Panc1 (cell line): ENCODE measurements around the gene EDEM1. TPM values are rescaled to one million over a fixed set of nuclear protein-coding genes. Genes with fewer than 3 reads are reported as not detected.

Source experiments
- ATAC-seq: fragments of 200-7000 bp; cut with Tn5 transposase; 2 replicates; pipeline ENCODE4 v1.9.1; 2020; ENCODE audit warnings: mild to moderate bottlenecking, moderate library complexity
- BruUV-seq: library from RNA; stranded (reverse); fragments of 400-500 nt; replicated peaks from 2 replicates; lab custom pipeline; 2021; lab: Mats Ljungman, UMichigan
- CTCF ChIA-PET: fragments of 300-600 bp; sonication (Branson Sonifier 250); formaldehyde crosslinking; loops from one replicate; lab custom pipeline; 2022; ENCODE audit warnings: antibody characterized with exemption; lab: Charles Lee
- POLR2A ChIA-PET: fragments of 300-600 bp; sonication (Branson Sonifier 250); formaldehyde crosslinking; loops from one replicate; lab custom pipeline; 2022; ENCODE audit warnings: antibody characterized with exemption; lab: Charles Lee
- DNase-seq: peaks from one replicate; pipeline ENCODE4 v3.0.0-alpha.2; 2010; ENCODE audit warnings: low read depth, low spot score
- H3K27ac ChIP-seq: 2 replicates; pipeline ENCODE4 v1.5.1; 2011; ENCODE audit warnings: mild to moderate bottlenecking, low read length, inconsistent platforms
- H3K27me3 ChIP-seq: fragments of 200-500 bp; sonication (Bioruptor generic); 2 replicates; pipeline ENCODE4 v1.6.0; 2014; ENCODE audit warnings: low read length, inconsistent platforms; ENCODE audit not compliant: control insufficient read depth, insufficient read depth
- H3K36me3 ChIP-seq: fragments of 200-500 bp; sonication (Bioruptor generic); 2 replicates; pipeline ENCODE4 v1.5.1; 2014; ENCODE audit warnings: inconsistent platforms, mild to moderate bottlenecking, low read length, moderate library complexity; ENCODE audit not compliant: control insufficient read depth, insufficient read depth
- H3K4me1 ChIP-seq: 2 replicates; pipeline ENCODE4 v1.5.1; 2011; ENCODE audit warnings: inconsistent platforms, mild to moderate bottlenecking, low read length, moderate library complexity; ENCODE audit not compliant: control insufficient read depth, insufficient read depth
- H3K4me3 ChIP-seq, 2 experiments: 2 replicates each; pipeline ENCODE4 v1.5.1; 2011 to 2012; ENCODE audit warnings: low read depth in 2 of 2, low read length in 2 of 2, mild to moderate bottlenecking in 2 of 2, inconsistent platforms in 1 of 2, moderate library complexity in 1 of 2
- H3K9me3 ChIP-seq: fragments of 200-500 bp; sonication (Bioruptor generic); 2 replicates; pipeline ENCODE4 v1.5.1; 2014; ENCODE audit warnings: low read depth, mild to moderate bottlenecking, inconsistent platforms, low read length, moderate library complexity; ENCODE audit not compliant: control insufficient read depth, insufficient read depth
- POLR2AphosphoS5 ChIP-seq: IDR thresholded peaks from 2 replicates; pipeline ENCODE4 v1.6.1; 2012; ENCODE audit warnings: mild to moderate bottlenecking, low read depth, low read length, moderate library complexity
- SIN3A ChIP-seq: IDR thresholded peaks from 2 replicates; pipeline ENCODE4 v1.6.1; 2012; ENCODE audit warnings: low read depth, mild to moderate bottlenecking, low read length, moderate library complexity, borderline replicate concordance; ENCODE audit not compliant: insufficient read depth
- TCF7L2 ChIP-seq: IDR thresholded peaks from 2 replicates; pipeline ENCODE4 v1.6.1; 2011; ENCODE audit warnings: mild to moderate bottlenecking, low read depth, low read length, inconsistent platforms
- in situ Hi-C: cut with HindIII; loops from 2 replicates; pipeline ENCODE4 v1.10.0; 2016; ENCODE audit warnings: low sequenced_read_pairs, low pct_unique_long_range_greater_than_20kb
- intact Hi-C: fragments of 100-400 bp; cut with micrococcal nuclease; formaldehyde crosslinking; loops from one replicate; pipeline ENCODE4 v1.10.0; 2022; ENCODE audit not compliant: unreplicated experiment
- total RNA-seq: library from RNA; stranded (reverse); gene quantifications from one replicate; pipeline ENCODE4 v1.2.1, GENCODE V29; 2021; ENCODE audit not compliant: unreplicated experiment
- TF ChIP-seq, protein P1 (sequence below), 2 experiments: IDR thresholded peaks; 2 replicates each; pipeline ENCODE4 v1.6.1; 2011 to 2012; ENCODE audit warnings: low read depth in 2 of 2, control low read depth in 1 of 2, low read length in 1 of 2, mild to moderate bottlenecking in 1 of 2, moderate library complexity in 1 of 2; ENCODE audit not compliant: insufficient read depth in 1 of 2
- TF ChIP-seq, protein P2 (sequence below): fragments of 450-650 bp; IDR thresholded peaks from 2 replicates; pipeline ENCODE4 v1.5.1; 2017; ENCODE audit warnings: mild to moderate bottlenecking

The EDEM1 gene
- total RNA-seq, 1 experiment from 2014 or later, result 44.6 TPM

DNA sequence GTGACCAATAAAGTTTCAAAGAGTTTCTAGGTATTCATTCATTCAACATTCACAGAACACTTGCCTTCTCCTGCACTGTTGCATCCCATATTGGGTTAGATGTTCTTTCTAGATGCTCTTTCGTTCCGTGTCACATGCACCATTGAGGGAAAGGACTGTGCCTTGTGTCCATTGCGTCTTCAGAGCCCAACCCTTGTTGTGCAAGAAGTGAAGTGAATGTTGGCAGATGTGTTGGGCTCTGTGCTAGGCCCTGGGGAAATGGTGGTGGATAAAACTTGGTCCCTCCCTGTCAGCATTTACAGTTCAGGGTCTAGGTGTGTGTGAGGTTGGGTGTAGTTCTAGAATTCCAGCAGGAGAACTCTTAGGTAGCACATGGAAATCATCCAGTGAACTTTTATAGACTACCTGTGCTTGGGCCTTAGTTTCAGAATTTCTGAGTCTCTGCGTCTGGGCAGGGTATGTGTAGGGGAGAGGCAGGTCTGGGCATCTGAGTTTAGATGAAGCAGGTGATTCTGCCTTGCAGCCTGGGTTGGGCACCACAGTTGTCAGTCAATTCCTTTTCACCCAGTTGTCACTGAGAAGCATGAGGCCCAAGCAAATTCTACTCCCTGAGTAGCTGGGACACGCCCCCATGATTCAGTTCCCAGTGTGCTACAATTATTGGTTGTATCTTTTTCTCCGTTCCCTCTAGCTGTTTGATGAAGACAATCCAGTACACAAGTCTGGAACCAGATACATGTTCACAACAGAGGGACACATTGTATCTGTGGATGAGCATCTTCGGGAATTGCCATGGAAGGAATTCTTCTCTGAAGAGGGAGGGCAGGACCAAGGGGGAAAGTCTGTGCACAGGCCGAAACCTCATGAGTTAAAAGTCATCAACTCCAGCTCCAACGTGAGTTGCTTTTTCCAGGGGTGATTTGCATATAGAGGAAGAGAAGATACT lies 25.4 kb downstream of the EDEM1 start:
- no peak for ATAC-seq
- intact Hi-C loops, result no loop called here

DNA sequence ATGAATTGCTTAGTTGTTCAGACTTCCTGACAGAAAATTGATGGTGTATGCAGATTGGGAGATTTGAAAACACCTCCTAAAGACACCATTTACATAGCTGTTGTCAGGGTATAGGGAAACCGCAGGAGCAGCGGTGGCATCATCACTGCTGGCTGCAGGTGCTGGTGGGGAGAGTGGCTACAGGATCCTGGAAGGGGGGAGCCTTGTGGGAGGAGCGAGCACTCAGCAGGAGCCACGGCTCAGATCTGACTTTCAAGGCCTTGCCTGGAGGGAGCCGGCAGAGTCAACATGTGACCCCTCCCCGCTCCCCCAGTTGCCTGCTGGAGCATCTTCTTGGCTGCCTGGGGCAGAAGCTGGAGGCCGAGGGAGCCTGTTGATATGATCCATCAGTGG lies 26.1 kb downstream of the EDEM1 start:
- ChIA-PET CTCF (no interaction called here), POLR2A (no interaction called here)
- Histone ChIP-seq H3K4me3 (no peak overlapping the region), H3K9me3 (no peaks in the 10 kb centered on the region), H3K4me1 (no peaks in the 10 kb centered on the region), H3K27ac (no peak overlapping the region), H3K27me3 (no peaks in the 10 kb centered on the region), H3K36me3 (peaks cover 6% of the 10 kb centered on the region; the same call in 1 of the 2 replicates)
- in situ Hi-C loops, result no loop called here
- DNase-seq, result no peak
- intact Hi-C loops, result no loop called here
- no peak for ATAC-seq
- BruUV-seq, result no TSS peak
- no peak for TF ChIP-seq TCF7L2
- TF ChIP-seq, protein P1, sequence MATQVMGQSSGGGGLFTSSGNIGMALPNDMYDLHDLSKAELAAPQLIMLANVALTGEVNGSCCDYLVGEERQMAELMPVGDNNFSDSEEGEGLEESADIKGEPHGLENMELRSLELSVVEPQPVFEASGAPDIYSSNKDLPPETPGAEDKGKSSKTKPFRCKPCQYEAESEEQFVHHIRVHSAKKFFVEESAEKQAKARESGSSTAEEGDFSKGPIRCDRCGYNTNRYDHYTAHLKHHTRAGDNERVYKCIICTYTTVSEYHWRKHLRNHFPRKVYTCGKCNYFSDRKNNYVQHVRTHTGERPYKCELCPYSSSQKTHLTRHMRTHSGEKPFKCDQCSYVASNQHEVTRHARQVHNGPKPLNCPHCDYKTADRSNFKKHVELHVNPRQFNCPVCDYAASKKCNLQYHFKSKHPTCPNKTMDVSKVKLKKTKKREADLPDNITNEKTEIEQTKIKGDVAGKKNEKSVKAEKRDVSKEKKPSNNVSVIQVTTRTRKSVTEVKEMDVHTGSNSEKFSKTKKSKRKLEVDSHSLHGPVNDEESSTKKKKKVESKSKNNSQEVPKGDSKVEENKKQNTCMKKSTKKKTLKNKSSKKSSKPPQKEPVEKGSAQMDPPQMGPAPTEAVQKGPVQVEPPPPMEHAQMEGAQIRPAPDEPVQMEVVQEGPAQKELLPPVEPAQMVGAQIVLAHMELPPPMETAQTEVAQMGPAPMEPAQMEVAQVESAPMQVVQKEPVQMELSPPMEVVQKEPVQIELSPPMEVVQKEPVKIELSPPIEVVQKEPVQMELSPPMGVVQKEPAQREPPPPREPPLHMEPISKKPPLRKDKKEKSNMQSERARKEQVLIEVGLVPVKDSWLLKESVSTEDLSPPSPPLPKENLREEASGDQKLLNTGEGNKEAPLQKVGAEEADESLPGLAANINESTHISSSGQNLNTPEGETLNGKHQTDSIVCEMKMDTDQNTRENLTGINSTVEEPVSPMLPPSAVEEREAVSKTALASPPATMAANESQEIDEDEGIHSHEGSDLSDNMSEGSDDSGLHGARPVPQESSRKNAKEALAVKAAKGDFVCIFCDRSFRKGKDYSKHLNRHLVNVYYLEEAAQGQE (IDR thresholded peaks at IDR 0.05; ENCODE audit: insufficient read depth in 1 of 2, low read depth in 2 of 2, low read length in 1 of 2), result no peak
- TF ChIP-seq, protein P2, sequence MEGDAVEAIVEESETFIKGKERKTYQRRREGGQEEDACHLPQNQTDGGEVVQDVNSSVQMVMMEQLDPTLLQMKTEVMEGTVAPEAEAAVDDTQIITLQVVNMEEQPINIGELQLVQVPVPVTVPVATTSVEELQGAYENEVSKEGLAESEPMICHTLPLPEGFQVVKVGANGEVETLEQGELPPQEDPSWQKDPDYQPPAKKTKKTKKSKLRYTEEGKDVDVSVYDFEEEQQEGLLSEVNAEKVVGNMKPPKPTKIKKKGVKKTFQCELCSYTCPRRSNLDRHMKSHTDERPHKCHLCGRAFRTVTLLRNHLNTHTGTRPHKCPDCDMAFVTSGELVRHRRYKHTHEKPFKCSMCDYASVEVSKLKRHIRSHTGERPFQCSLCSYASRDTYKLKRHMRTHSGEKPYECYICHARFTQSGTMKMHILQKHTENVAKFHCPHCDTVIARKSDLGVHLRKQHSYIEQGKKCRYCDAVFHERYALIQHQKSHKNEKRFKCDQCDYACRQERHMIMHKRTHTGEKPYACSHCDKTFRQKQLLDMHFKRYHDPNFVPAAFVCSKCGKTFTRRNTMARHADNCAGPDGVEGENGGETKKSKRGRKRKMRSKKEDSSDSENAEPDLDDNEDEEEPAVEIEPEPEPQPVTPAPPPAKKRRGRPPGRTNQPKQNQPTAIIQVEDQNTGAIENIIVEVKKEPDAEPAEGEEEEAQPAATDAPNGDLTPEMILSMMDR, result no peak
- no peak for TF ChIP-seq POLR2AphosphoS5
- no peak for TF ChIP-seq SIN3A

More for the DNA sequence above, 25.4 kb downstream of the EDEM1 start:
- no TSS peak for BruUV-seq
- CTCF ChIA-PET, result no interaction called here
- H3K4me3 ChIP-seq, result no peak overlapping the region
- H3K9me3 ChIP-seq, result no peaks in the 10 kb centered on the region
- no peak overlapping the region for H3K27ac ChIP-seq
- no peaks in the 10 kb centered on the region for H3K4me1 ChIP-seq
- TF ChIP-seq SIN3A (no peak), TCF7L2 (no peak), POLR2AphosphoS5 (no peak)
- TF ChIP-seq, protein P1 (IDR thresholded peaks at IDR 0.05; ENCODE audit: insufficient read depth in 1 of 2, low read depth in 2 of 2, low read length in 1 of 2), result no peak
- TF ChIP-seq, protein P2, result no peak
- POLR2A ChIA-PET, result no interaction called here
- in situ Hi-C loops, result no loop called here
- H3K36me3 ChIP-seq, result peaks cover 7% of the 10 kb centered on the region
- DNase-seq, result no peak
- H3K27me3 ChIP-seq, result no peaks in the 10 kb centered on the region
